KOPT-K1 (cell line): ENCODE results near the gene RCE1.

ENCODE experiments used
- H3K27ac ChIP-seq: fragments of 200-600 bp; sonication (generic); 2 replicates; pipeline ENCODE4 v1.5.1; 2016; ENCODE audit warnings: antibody characterized with exemption, mild to moderate bottlenecking, low read depth, low read length; ENCODE audit not compliant: poor library complexity, severe bottlenecking
- H3K36me3 ChIP-seq: fragments of 200-600 bp; sonication (generic); 2 replicates; pipeline ENCODE4 v1.5.1; 2017; ENCODE audit warnings: antibody characterized with exemption, mild to moderate bottlenecking, low read length, moderate library complexity; ENCODE audit not compliant: insufficient read depth
- H3K9me3 ChIP-seq: fragments of 200-600 bp; sonication (generic); 2 replicates; pipeline ENCODE4 v1.5.1; 2017; ENCODE audit warnings: antibody characterized with exemption, low read length, mild to moderate bottlenecking; ENCODE audit not compliant: insufficient read depth, poor library complexity, severe bottlenecking

Gene RCE1

DNA sequence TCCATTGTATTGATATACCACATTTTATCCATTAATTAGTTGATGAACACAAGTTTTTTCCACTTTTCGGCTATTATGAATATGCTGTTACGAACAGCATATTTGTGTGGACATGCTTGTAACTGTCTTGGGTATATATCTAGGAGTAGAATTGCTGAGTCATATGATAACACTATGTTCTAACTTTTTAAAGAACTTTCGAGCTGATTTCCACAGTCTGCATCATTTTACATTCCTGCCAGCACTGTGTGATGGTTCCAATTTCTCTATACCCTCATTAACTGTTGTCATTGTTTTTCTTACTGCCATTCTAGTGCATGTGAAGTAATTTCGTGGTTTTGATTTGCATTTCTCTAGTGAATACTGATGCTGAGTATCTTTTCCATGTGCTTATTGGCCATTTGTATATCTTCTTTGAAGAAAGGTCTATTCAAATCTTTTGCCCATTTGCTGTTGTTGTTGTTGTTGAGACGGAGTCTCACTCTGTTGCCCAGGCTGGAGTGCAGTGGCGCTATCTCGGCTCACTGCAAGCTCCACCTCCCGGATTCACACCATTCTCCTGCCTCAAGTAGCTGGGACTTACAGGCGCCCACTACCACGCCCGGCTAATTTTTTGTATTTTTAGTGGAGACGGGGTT, 7.4 kb upstream of the RCE1 start:
- peaks cover 38% of the 10 kb centered on the region for H3K36me3 ChIP-seq
- no peak overlapping the region for H3K27ac ChIP-seq
- no peaks in the 10 kb centered on the region for H3K9me3 ChIP-seq

DNA sequence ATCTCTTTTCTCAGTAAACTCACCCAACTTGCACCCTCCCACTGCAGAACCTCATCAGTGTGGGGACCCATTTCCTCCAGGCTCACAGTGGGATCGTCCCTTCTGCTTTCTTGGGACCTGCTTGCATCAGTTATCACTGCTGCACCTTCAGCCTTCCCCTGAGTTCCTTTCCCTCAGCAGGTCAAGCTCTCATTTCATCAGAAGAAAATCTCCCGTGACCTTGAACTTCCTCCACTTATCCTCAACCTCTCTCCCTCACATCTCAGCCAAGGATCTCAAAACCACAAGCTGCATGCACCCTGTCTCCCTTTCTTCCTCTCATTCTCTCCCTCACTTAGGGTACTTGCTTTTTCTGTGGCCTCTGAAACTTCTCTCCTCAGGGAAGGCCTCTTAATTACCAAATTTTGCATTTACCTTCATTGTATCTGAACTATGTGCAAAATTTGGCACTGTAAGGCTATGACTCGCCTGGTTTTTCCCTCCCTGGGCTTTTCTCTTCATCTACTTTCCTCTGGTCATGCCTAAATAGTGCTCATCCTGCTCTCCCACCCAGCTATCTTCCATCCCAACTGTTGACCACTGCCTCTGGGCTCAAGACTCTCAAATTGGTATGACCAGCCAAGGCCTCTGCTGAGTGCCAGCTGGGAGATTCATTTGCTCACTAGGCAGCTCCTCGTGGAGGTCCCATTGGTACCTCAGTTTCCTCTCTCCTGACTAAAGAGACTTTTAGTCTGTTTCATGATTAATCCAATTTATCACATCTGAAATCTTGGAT, 2.7 kb upstream of the RCE1 start:
- H3K9me3 ChIP-seq, result no peaks in the 10 kb centered on the region
- H3K36me3 ChIP-seq, result peaks cover 41% of the 10 kb centered on the region
- H3K27ac ChIP-seq, result peak overlapping the region; percentile 20

DNA sequence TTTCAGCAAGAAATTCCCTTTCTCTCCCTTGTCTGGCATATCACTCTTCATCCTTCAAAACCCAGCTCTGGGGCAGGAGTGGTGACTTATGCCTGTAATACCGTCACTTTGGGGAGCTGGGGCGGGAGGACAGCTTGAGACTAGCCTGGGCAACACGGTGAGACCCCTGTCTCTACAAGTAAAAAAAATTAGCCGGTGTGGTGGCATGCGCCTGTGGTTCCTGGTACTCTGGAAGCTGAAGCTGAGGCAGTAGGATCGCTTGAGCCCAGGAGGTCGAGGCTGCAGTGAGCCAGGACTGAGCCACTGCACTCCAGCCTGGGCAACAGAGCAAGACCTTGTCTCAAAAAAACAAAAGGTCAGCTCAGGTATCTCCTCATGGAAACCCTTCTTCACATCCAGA, 1.4 kb upstream of the RCE1 start:
- Histone ChIP-seq H3K27ac (peak overlapping the region; percentile 99), H3K9me3 (no peaks in the 10 kb centered on the region), H3K36me3 (peaks cover 55% of the 10 kb centered on the region)

DNA sequence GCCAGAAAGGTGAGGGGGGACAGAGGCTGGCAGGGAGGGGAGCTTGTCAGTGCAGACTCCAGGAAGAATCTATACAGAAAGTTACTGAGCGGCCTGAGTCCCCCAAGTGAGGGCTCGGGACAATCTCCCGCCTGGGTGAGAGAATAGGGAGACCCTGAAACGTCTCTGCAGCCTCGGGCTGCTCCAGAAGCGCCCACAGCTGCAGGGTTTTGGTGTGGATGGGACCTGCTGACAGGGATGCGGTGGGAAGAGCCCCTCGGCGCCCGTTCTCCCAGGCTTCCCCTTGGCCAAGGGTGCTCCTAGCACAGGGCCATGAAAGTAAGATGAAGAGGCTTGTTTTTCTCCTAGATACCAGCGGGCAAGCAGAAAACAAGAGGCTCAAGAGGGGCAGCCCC, 743 bp upstream of the RCE1 start:
- no peaks in the 10 kb centered on the region for H3K9me3 ChIP-seq
- H3K27ac ChIP-seq, result peak overlapping the region; percentile 99
- peaks cover 58% of the 10 kb centered on the region for H3K36me3 ChIP-seq

DNA sequence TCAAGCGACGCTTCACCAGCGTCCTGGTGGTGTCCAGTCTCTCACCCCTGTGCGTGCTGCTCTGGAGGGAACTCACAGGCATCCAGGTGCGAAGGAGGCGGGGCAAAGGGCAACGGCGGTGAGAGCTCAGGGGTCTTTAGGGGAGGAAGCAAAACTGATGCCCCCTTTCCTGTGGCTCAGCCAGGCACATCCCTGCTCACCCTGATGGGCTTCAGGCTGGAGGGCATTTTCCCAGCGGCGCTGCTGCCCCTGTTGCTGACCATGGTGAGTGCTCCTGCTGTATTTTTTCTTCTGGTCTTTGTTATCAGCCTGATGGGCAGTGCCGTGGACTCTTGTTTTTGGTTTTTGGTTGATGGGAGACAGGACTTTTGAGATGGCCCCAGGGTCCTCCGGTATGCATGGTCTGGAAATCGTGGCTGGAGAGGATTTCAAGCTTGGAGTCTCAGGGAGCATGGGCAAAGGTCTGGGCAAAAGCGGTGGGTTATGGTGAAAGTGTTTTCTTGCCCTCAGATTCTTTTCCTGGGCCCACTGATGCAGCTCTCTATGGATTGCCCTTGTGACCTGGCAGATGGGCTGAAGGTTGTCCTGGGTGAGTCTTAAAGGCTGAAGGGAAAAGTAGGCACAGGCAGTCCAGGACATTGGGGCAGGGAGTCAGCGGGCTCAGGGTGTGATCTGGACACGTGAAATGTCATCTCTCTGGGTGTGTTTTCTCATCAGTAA, 695 bp downstream of the RCE1 start:
- Histone ChIP-seq H3K36me3 (peaks cover 59% of the 10 kb centered on the region), H3K9me3 (no peaks in the 10 kb centered on the region), H3K27ac (peak overlapping the region; percentile 99)

DNA sequence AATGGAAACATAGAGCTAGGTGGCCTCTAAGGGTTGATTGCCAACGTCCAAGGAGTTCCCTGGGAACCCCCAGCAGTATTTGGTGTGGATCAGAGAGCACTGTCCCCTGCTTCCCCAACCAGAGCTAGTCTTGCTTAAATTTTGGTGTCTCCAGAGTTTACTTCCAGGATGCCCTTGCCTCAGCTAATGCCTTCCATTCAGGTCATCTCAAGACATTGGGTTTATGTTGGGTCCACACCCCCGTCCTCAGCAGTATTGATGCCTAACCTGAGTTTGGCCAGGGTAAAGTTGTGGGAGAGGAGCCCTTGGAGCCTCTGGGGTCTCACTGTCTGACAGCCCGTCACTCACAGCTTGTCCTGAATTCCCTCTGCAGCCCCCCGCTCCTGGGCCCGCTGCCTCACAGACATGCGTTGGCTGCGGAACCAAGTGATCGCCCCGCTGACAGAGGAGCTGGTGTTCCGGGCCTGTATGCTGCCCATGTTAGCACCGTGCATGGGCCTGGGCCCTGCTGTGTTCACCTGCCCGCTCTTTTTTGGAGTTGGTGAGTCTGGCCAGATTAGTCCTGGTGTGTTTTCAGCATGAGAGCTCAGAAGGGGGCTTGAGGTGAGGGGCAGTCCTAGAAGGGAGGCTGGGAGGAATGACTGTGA, 1.4 kb downstream of the RCE1 start:
- H3K36me3 ChIP-seq, result peaks cover 59% of the 10 kb centered on the region
- H3K9me3 ChIP-seq, result no peaks in the 10 kb centered on the region
- H3K27ac ChIP-seq, result no peak overlapping the region

DNA sequence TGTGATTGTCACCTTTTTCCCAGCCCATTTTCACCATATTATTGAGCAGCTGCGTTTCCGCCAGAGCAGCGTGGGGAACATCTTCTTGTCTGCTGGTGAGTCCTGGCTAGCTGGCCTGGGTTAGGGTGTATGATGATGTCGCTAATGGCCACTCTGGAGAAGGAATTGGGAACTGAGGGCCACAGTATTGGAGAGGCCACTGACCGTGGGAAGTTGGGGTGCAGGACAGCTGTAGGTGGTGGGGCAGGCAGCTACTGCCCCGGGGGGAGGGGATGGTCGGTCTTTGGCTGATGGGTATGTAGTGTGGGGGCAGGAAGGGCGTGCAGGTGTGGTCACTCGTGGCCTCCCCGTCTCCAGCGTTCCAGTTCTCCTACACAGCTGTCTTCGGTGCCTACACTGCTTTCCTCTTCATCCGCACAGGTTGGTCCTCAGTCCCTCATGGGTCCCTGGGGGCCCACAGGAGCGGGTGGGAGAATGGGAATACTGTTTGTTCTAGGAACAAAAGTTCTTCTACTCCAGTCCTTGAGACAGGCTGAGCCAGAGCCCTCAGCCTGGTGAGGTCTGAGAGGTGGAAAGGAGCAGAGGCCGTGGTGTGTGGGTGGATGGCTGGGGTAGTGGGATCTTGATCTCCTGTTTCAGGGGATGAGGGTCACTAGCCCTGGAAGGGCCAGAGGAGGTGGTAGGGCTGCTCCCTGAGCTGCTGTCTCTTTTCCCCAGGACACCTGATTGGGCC, 2.1 kb downstream of the RCE1 start:
- no peaks in the 10 kb centered on the region for H3K9me3 ChIP-seq
- H3K36me3 ChIP-seq, result peaks cover 55% of the 10 kb centered on the region
- H3K27ac ChIP-seq, result no peak overlapping the region

- H3K27ac ChIP-seq, result no peak overlapping the region
- no peaks in the 10 kb centered on the region for H3K9me3 ChIP-seq
- H3K36me3 ChIP-seq, result peaks cover 53% of the 10 kb centered on the region
Measured at GRCh38 chr11:66845876-66846212, 2.6 kb downstream of the RCE1 start.

GRCh38 chr11:66846671-66847091, 3.4 kb downstream of the RCE1 start:
- Histone ChIP-seq H3K36me3 (peaks cover 53% of the 10 kb centered on the region), H3K9me3 (no peaks in the 10 kb centered on the region), H3K27ac (no peak overlapping the region)

DNA sequence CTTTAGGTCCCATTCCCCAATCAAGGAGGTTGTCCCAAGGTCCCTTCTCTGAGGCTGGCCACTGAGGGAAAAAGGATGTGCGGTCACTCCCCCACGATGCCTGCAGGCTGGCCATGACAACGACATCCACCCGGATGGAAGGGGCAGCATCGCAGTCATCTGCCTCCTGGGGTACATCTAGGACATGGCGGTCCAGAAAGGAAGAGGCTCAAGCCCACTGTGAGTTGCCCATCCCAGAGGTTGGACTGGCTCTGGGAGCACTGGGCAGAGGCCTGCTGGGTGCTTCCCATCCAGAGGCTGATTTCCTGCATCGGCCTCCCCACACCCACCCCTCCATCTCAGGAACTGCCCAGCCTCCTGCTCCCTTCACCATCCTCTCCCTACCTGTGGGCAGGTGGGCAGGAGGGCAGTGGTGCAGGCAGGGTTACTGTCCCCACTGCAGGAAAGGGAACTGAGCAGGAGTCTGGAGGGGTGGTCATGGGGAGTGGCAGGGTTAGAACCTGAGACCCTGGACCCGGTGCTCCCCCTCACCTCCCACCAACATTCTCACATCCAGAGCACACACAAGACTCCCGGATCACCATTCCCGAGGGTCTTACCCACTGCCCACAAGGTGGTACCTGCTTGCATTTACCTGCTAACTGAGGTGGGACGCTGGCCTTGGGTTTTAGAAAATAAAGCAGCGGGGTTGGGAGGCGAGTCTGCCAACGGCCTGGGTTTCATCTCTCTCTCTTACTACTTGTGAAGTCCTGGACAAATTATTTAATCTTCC, 4.4 kb downstream of the RCE1 start:
- Histone ChIP-seq H3K27ac (no peak overlapping the region), H3K9me3 (no peaks in the 10 kb centered on the region), H3K36me3 (peaks cover 53% of the 10 kb centered on the region)

- no peaks in the 10 kb centered on the region for H3K9me3 ChIP-seq
- H3K36me3 ChIP-seq, result peaks cover 53% of the 10 kb centered on the region
- H3K27ac ChIP-seq, result no peak overlapping the region
Measured at GRCh38 chr11:66848671-66849500, 5.6 kb downstream of the RCE1 start.

DNA sequence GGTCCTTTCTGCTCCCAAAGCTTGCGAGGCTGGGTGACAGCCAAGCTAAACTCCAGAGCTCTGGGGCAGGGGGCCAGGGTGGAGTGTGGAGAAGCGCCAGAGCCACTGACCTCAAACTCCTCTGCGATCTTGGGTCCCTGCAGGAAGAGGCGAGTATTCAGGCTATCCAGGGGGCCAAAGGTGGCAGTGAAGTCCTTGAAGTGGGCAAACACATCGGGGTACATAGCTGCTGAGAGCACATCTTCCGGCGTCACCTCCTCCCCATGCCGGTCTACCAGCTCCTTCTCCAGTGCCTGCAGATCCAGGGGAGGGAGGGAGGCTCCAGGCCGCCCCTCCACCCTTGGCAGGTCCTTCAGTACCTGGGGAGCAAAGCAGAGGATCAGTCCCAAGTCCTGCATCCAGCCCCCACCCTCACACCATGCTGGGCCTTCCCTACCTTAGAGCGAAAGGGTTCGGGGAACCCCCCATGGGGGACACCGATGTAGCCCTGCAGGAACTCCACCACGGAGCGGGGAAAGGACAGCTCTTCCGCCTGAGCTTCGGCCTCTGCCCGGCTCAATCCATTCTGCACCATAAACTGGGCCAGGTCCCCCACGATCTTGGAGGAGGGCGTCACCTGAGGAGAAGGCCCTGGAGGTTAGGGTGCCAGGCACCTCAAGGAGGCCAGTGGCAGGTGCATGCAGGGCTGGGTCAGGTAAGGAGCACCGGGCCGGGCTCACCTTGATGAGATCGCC, 6.4 kb downstream of the RCE1 start:
- Histone ChIP-seq H3K36me3 (peaks cover 50% of the 10 kb centered on the region), H3K9me3 (no peaks in the 10 kb centered on the region), H3K27ac (no peak overlapping the region)

GRCh38 chr11:66850235-66850587, 7.0 kb downstream of the RCE1 start:
- H3K27ac ChIP-seq, result no peak overlapping the region
- no peaks in the 10 kb centered on the region for H3K9me3 ChIP-seq
- peaks cover 44% of the 10 kb centered on the region for H3K36me3 ChIP-seq
